AG10803 (cell line): ENCODE data around the gene PGRMC2.
"Not testable (repeated sequence)": the region's sequence is repeated elsewhere in the genome, so short reads cannot be mapped to it uniquely, and the experiment has no call there.

ENCODE experiments used
- DNase-seq: peaks from one replicate; pipeline ENCODE4 v3.0.0; 2010; ENCODE audit warnings: low read depth
- H3K4me3 ChIP-seq: 2 replicates; pipeline ENCODE4 v1.5.1; 2011; ENCODE audit warnings: mild to moderate bottlenecking, low read length, control low read depth
- TF ChIP-seq, protein P1 (sequence below): conservative IDR thresholded peaks from 2 replicates; pipeline ENCODE4 v1.5.1; 2011; ENCODE audit warnings: mild to moderate bottlenecking, low read length, control low read depth, inconsistent platforms

PGRMC2 gene

DNA sequence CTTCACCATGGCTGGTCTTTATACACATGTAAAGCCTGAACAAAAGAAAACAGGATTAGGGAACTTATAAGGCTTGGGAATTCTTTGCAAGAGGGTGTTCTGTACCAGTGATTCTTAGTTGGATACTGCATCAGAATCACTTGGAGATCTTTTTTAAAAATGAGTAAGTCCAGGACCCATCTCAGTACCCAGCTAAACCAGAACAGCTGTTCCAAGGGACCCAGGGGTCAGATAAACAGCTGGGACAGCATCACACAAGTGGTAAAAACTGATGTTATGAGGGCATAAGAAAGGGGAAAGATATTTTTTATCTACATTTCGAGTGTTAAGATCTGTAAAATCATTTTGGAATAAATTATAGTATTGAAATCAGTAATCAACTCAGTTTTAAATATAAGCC, 16.1 kb downstream of the PGRMC2 start:
- no peak overlapping the region for H3K4me3 ChIP-seq
- no peak for DNase-seq
- TF ChIP-seq, protein P1, sequence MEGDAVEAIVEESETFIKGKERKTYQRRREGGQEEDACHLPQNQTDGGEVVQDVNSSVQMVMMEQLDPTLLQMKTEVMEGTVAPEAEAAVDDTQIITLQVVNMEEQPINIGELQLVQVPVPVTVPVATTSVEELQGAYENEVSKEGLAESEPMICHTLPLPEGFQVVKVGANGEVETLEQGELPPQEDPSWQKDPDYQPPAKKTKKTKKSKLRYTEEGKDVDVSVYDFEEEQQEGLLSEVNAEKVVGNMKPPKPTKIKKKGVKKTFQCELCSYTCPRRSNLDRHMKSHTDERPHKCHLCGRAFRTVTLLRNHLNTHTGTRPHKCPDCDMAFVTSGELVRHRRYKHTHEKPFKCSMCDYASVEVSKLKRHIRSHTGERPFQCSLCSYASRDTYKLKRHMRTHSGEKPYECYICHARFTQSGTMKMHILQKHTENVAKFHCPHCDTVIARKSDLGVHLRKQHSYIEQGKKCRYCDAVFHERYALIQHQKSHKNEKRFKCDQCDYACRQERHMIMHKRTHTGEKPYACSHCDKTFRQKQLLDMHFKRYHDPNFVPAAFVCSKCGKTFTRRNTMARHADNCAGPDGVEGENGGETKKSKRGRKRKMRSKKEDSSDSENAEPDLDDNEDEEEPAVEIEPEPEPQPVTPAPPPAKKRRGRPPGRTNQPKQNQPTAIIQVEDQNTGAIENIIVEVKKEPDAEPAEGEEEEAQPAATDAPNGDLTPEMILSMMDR = no peak

- TF ChIP-seq, protein P1 = no peak
- no peak for DNase-seq
These were observed 18.6 kb downstream of the PGRMC2 start for GRCh38 chr4:128268970-128269369.

GRCh38 chr4:128267745-128268144, 19.9 kb downstream of the PGRMC2 start:
- DNase-seq = no peak
- no peak overlapping the region for H3K4me3 ChIP-seq
- TF ChIP-seq, protein P1 = no peak

More at GRCh38 chr4:128268970-128269369, 18.6 kb downstream of the PGRMC2 start:
- no peak overlapping the region for H3K4me3 ChIP-seq

DNA sequence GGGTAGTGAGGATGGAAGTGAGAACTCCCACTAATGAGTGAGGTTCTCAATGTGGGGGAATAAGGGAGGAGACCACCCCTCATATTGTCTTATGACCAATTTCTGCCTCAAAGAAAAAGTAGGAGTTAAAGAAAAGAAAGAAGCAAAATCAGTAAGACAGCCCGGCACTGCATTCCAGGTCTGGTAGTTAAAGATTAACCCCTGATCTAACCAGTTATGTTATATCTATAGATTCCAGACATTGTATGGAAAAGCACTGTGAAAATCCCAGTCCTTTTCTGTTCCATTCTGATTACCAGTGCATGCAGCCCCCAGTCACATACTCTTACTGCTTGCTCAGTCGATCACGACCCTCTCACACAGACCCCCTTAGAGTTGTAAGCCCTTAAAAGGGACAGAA, 20.4 kb downstream of the PGRMC2 start:
- DNase-seq, H3K4me3 ChIP-seq: not testable (repeated sequence)

DNA sequence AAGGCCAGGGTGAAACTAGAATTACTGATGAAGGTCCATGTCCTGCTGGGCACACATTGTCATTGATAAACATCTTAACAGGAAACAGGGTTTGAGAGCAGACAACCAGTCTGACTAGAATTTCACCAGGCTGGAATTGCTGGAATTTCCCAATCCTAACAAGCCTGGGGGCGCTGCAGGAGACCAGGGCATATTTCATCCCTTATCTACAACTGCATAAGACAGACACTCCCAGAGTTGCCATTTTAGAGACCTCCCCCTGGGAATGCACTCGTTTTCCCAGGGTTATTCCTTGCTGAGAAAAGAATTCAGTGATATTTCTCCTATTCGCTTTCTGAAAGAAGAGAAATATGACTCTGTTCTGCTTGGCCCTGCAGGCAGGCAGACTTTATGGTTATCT, 22.1 kb downstream of the PGRMC2 start:
- not testable (repeated sequence) for DNase-seq, H3K4me3 ChIP-seq

GRCh38 chr4:128259889-128260288, 27.7 kb downstream of the PGRMC2 start:
- DNase-seq, H3K4me3 ChIP-seq: not testable (repeated sequence)

- not testable (repeated sequence) for H3K4me3 ChIP-seq, DNase-seq
These were observed 29.4 kb downstream of the PGRMC2 start for GRCh38 chr4:128258166-128258565.

DNA sequence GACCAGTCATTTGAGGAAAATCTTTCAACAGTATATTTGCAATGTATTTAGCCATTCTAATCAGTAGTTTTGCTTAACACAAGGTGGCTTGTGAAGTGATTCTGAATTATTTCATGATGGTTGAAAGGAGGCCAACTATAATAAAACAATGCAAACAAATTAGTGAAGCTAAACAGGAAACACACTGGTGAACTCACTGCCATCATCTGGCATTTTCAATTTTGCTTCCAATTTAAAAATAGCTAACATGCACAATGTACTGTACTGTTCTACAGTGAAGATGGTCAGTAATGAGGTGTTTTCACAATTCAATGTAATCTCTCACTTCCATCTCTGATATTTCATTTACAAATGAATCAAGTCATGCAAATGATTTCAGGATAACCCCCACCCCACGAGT, 31.1 kb downstream of the PGRMC2 start:
- no peak for DNase-seq
- H3K4me3 ChIP-seq = no peak overlapping the region
- TF ChIP-seq, protein P1 = no peak

GRCh38 chr4:128255906-128256305, 31.7 kb downstream of the PGRMC2 start:
- no peak overlapping the region for H3K4me3 ChIP-seq
- TF ChIP-seq, protein P1 = no peak
- DNase-seq = no peak
